Natural killer cell treated with Interleukin-12 subunit alpha and Interleukin-12 subunit beta and Interleukin-15 and Interleukin-18, amount 100 ng/mL, for 72 hours (primary cell): ENCODE measurements around the gene DTNBP1. TPM values are rescaled to one million over a fixed set of nuclear protein-coding genes. Genes with fewer than 3 reads are reported as not detected.

Experiments used
- ATAC-seq, 2 donors: fragments of 150-1000 bp; cut with Tn5 transposase in 1 of 2; sonication (Bioruptor Pico), chemical (Tn5 transposase) in 1 of 2; 2 replicates each; pipeline ENCODE4 v1.10.0; 2021
- DNase-seq: peaks from one replicate; pipeline ENCODE4 v3.0.0; 2022; ENCODE audit warnings: low spot score
- H3K27ac Mint-ChIP-seq, 2 donors: 1 replicate in 1 of 2; 2 replicates in 1 of 2; pipeline ENCODE4 v1.8.0; 2022; ENCODE audit warnings: mixed read lengths in 2 of 2, mild to moderate bottlenecking in 1 of 2, moderate library complexity in 1 of 2
- H3K27me3 Mint-ChIP-seq, 2 donors: 1 replicate in 1 of 2; 2 replicates in 1 of 2; pipeline ENCODE4 v1.8.0; 2022; ENCODE audit warnings: mixed read lengths in 2 of 2
- H3K36me3 Mint-ChIP-seq: one replicate; pipeline ENCODE4 v1.8.0; 2022; ENCODE audit warnings: mixed read lengths
- H3K4me1 Mint-ChIP-seq, 2 donors: 1 replicate in 1 of 2; 2 replicates in 1 of 2; pipeline ENCODE4 v1.8.0; 2022; ENCODE audit warnings: low read depth in 2 of 2, mixed read lengths in 2 of 2, mild to moderate bottlenecking in 1 of 2
- H3K4me3 Mint-ChIP-seq: one replicate; pipeline ENCODE4 v1.8.0; 2022; ENCODE audit warnings: mixed read lengths
- H3K9me3 Mint-ChIP-seq: 2 replicates; pipeline ENCODE4 v1.8.0; 2022; ENCODE audit warnings: mixed read lengths
- total RNA-seq, 2 donors: library from RNA; stranded (reverse); gene quantifications; one replicate each; pipeline ENCODE4 v1.2.3, GENCODE V29; 2022

DTNBP1 gene
- total RNA-seq, 2 donors from 2014 or later = 21.5 to 32.6 TPM

DNA sequence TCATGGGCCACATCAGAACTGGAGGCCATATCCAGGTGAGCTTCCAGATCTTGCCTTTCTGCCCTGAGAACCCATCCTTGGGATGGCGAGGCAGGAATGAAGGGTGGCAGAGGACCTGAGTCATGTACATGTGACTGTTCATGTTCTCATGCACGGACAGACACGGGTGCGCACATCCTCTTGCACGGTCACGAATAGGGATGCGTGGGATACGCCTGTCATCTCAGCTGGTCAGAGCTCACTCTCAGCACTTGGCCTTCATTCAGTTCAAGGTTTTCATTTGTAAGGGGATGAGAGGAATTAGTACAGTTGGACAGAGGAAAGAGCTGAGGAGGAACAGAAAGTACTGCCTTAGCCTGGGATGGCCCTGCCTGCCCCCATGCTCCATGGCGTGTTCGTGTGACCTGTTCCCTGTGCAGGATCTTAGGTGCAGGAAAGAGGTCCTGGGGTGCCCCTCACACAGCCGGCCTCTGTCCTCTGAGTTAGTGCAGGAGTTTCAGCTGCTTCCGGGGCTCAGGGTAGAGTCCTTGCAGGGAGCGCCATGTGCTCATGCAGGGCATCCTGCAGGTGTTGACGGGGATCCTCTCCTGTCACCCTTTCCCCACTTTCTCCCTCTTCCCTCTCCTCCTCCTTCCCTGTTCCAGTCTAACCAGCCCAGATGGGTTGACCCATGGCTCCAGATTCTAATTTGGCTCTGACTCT lies 173.4 kb downstream of the DTNBP1 start:
- H3K27me3 Mint-ChIP-seq = no peaks in the 10 kb centered on the region
- no peaks in the 10 kb centered on the region for H3K9me3 Mint-ChIP-seq
- peak overlapping the region in 1 of 2 donors; percentile 24 for H3K27ac Mint-ChIP-seq
- H3K4me1 Mint-ChIP-seq = peaks cover 28 to 55% of the 10 kb centered on the region in 2 donors
- ATAC-seq (no peak), DNase-seq (no peak)
- H3K36me3 Mint-ChIP-seq = peaks cover 5% of the 10 kb centered on the region
- H3K4me3 Mint-ChIP-seq = no peak overlapping the region

DNA sequence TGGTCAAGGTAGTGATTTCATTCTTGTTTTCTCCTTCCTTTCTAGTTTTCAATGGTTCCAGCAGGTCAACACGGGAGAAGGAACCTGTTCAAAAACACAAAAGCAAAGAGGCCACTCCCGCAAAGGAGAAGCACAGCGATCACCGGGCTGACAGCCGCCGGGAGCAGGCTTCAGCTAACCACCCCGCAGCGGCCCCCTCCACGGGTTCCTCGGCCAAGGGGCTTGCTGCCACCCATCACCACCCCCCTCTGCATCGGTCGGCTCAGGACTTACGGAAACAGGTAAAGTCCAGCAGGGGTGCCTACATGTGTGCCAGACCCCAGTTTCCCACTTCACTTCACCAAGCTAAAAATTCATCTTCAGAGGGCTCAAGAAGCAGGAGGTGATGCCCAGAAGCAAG lies 175.6 kb downstream of the DTNBP1 start:
- Mint-ChIP-seq H3K36me3 (peaks cover 5% of the 10 kb centered on the region), H3K27ac (peak overlapping the region in 1 of 2 donors; percentile 28), H3K4me1 (peaks cover 31 to 62% of the 10 kb centered on the region in 2 donors), H3K9me3 (no peaks in the 10 kb centered on the region), H3K27me3 (no peaks in the 10 kb centered on the region), H3K4me3 (no peak overlapping the region)
- ATAC-seq = no peak
- no peak for DNase-seq

DNA sequence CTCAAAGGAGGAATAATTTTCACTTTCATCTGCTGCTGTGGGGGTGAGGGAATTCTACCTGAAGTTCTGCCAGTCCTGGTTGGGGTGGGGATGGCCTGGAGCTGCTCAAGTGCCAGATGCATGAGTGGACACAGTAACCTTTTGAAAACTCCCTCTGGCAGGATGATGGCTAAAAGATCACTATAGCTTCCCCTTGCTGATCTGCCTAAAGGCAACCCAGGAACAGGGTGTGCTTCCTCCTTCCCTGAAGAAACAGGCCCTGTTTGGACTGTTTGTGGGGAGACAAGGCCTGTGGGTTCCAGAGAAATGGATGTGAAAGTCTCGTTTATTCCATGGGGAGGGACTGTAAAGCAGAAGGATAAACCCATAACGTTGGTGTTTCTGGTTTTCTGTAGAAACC lies 176.9 kb downstream of the DTNBP1 start:
- DNase-seq (no peak), ATAC-seq (no peak)
- Mint-ChIP-seq H3K27me3 (no peaks in the 10 kb centered on the region), H3K4me3 (no peak overlapping the region), H3K27ac (peak overlapping the region in 1 of 2 donors; percentile 53), H3K9me3 (no peaks in the 10 kb centered on the region), H3K36me3 (peaks cover 5% of the 10 kb centered on the region), H3K4me1 (peaks cover 30 to 61% of the 10 kb centered on the region in 2 donors)

DNA sequence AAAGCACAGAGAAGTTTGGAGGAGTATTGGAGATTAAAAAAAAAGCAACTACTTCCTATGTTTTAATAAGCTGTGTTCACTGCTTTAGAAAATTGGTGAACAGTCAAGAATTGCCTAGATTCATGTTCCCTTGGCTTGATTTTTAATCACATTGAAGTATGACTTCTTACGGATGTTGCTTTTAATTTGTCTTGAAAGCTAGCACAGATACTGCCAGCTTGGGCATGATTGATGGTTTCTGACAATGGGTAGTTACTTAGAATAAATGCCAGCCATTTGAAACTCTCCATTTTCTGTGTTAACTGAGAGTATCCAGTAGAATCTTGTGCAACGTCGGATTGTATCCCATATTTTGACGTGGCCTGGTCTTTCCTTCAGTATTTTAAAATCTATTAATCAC lies 178.0 kb downstream of the DTNBP1 start:
- H3K4me1 Mint-ChIP-seq = peaks cover 29 to 59% of the 10 kb centered on the region in 2 donors
- no peak for ATAC-seq
- no peak overlapping the region for H3K4me3 Mint-ChIP-seq
- H3K27ac Mint-ChIP-seq = peak overlapping the region in 1 of 2 donors; percentile 53
- no peak for DNase-seq
- H3K36me3 Mint-ChIP-seq = peaks cover 5% of the 10 kb centered on the region
- no peaks in the 10 kb centered on the region for H3K9me3 Mint-ChIP-seq
- no peaks in the 10 kb centered on the region for H3K27me3 Mint-ChIP-seq

DNA sequence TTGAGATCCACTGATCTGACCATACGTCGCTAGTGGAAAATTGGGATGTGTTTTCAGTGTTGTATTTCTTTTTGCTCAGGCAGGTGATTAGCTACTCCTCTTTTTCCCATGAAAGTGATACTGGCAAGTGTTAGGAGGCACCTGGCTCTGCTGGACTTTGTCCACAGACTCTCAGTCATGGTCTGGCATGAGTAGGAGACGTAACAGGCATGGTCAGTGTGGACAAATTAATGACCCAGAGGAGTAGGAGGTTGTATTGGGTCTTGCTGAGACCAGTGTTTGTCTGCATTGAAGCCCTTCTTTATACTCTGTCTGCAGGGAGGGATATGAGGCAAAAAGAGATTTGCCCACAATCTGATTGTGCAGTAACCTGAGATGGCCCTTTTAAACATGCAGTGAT lies 178.7 kb downstream of the DTNBP1 start:
- H3K9me3 Mint-ChIP-seq = no peaks in the 10 kb centered on the region
- H3K27ac Mint-ChIP-seq = peak overlapping the region in 1 of 2 donors; percentile 49
- ATAC-seq (no peak), DNase-seq (no peak)
- no peak overlapping the region for H3K4me3 Mint-ChIP-seq
- H3K27me3 Mint-ChIP-seq = no peaks in the 10 kb centered on the region
- peaks cover 5% of the 10 kb centered on the region for H3K36me3 Mint-ChIP-seq
- peaks cover 34 to 59% of the 10 kb centered on the region in 2 donors for H3K4me1 Mint-ChIP-seq

- Mint-ChIP-seq H3K4me1 (peaks cover 38 to 57% of the 10 kb centered on the region in 2 donors), H3K36me3 (peaks cover under 1% of the 10 kb centered on the region), H3K27me3 (no peaks in the 10 kb centered on the region), H3K27ac (no peak overlapping the region), H3K4me3 (no peak overlapping the region), H3K9me3 (no peaks in the 10 kb centered on the region)
- no peak for ATAC-seq
- no peak for DNase-seq
Measured at GRCh38 chr6:15483060-15483459, 179.8 kb downstream of the DTNBP1 start.

- Mint-ChIP-seq H3K4me1 (peaks cover 45 to 59% of the 10 kb centered on the region in 2 donors), H3K27me3 (no peaks in the 10 kb centered on the region), H3K27ac (peak overlapping the region; percentile 16 to 82), H3K9me3 (no peaks in the 10 kb centered on the region), H3K36me3 (no peaks in the 10 kb centered on the region), H3K4me3 (peak overlapping the region; percentile 28)
- ATAC-seq = no peak
- no peak for DNase-seq
Measured at GRCh38 chr6:15481390-15482291, 181.2 kb downstream of the DTNBP1 start.

DNA sequence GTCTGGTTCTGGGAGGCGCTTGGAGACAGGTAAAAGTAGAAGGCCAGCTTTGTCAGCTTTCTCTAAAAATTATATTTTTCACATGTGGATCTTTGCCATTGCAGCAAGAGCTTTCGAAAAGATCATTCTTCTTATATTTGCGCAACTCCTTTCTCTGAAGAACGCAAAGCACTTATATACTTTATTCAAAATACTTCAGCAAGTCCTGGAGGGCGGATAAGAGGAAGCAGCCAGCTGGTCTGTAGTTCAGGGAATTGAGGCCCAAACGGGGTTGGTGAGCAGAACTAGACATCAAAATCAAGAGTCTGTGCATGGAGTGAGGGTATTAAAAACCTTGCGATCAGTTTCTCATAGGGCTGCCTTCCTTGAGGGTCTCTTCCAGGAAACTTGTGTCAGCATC lies 182.3 kb downstream of the DTNBP1 start:
- no peaks in the 10 kb centered on the region for H3K27me3 Mint-ChIP-seq
- H3K36me3 Mint-ChIP-seq = no peaks in the 10 kb centered on the region
- no peak for ATAC-seq
- peaks cover 46 to 57% of the 10 kb centered on the region in 2 donors for H3K4me1 Mint-ChIP-seq
- no peaks in the 10 kb centered on the region for H3K9me3 Mint-ChIP-seq
- no peak overlapping the region for H3K4me3 Mint-ChIP-seq
- DNase-seq = no peak
- no peak overlapping the region for H3K27ac Mint-ChIP-seq

DNA sequence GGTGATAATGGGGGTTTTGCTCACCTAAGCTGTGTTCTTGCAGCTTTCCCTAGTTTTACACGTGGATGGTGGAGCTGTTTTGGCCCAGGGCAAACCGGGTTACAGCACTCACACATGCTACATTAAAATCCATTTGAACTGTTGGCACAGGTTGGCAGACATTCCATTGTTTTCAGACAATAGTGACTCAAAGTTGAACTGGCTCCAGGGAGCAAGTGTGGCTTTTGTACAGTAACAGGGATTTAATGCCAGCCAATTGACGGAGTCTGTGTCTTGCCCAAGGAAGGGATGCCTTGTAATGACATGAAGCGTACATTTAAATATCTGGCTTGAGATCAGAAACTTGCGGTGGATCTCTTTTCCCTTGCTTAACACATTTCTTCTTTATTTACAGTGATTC lies 183.1 kb downstream of the DTNBP1 start:
- Mint-ChIP-seq H3K9me3 (no peaks in the 10 kb centered on the region), H3K4me1 (peaks cover 46 to 56% of the 10 kb centered on the region in 2 donors), H3K27ac (peak overlapping the region in 1 of 2 donors; percentile 35), H3K4me3 (no peak overlapping the region), H3K36me3 (no peaks in the 10 kb centered on the region), H3K27me3 (no peaks in the 10 kb centered on the region)
- DNase-seq (no peak), ATAC-seq (no peak)

DNA sequence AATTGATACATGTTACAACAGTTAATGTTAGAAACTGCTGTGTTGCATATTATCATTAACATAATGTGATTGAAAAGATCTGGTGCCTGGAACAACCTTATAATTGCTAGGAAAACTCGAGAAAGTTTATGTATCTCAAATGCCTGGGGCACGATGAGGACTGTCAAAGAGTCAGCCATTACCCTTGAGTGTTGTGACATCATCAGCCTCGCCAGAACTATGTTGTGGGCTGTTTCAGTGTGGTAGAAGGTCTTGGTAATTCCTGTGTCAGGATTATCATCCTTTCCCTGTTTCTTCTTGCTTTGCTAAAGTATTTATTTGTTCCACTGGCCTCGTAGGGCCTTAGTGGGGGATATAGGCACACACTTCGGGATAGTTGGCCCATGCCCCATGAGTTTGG lies 185.1 kb downstream of the DTNBP1 start:
- no peak overlapping the region for H3K27ac Mint-ChIP-seq

DNA sequence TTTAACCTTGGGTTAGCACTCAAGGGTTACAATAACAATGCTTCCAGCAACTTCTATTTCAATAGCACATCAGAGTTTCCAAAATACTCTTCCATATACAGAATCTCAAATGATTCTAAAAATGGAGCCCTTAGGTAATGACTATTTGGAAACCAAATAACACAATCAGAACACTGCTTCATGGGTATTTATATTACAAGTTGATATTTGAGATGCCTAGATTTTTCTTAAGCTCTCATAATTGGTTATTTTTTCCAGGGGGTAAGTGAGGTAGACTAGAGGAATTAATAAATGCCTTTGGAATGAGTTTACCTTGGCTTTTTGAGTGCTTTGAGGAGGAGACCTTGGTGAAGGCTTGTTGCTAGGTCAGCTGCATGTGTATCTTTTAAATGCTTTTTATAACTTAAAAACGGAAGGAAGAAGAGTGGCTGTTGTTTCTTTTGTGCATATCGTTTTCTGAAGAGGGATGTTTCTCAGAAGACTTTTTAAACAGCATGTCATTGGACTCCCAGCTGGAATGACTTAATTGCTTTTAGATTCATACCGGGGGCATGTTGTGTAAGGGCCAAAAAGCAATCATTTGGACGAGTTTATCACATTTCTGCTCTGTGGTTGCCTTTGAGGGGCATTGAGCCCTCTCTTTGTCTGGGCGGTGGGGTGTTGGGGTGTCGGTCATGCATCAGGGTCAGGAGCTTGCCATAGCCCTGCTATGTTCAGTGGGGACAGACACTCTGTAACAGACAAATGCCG lies 186.0 kb downstream of the DTNBP1 start:
- peaks cover 33 to 39% of the 10 kb centered on the region in 2 donors for H3K4me1 Mint-ChIP-seq
- H3K27me3 Mint-ChIP-seq = no peaks in the 10 kb centered on the region
- no peaks in the 10 kb centered on the region for H3K36me3 Mint-ChIP-seq
- peak overlapping the region in 1 of 2 donors; percentile 13 for H3K27ac Mint-ChIP-seq
- ATAC-seq (no peak), DNase-seq (no peak)
- no peaks in the 10 kb centered on the region for H3K9me3 Mint-ChIP-seq
- H3K4me3 Mint-ChIP-seq = no peak overlapping the region

More for the DNA sequence above, 185.1 kb downstream of the DTNBP1 start:
- DNase-seq (no peak), ATAC-seq (no peak)
- no peak overlapping the region for H3K4me3 Mint-ChIP-seq
- no peaks in the 10 kb centered on the region for H3K27me3 Mint-ChIP-seq
- H3K4me1 Mint-ChIP-seq = peaks cover 36 to 45% of the 10 kb centered on the region in 2 donors
- no peaks in the 10 kb centered on the region for H3K9me3 Mint-ChIP-seq
- no peaks in the 10 kb centered on the region for H3K36me3 Mint-ChIP-seq

- H3K27me3 Mint-ChIP-seq = no peaks in the 10 kb centered on the region
- DNase-seq (no peak), ATAC-seq (no peak)
- peaks cover 25 to 30% of the 10 kb centered on the region in 2 donors for H3K4me1 Mint-ChIP-seq
- H3K27ac Mint-ChIP-seq = peak overlapping the region in 1 of 2 donors; percentile 29
- H3K9me3 Mint-ChIP-seq = no peaks in the 10 kb centered on the region
- no peak overlapping the region for H3K4me3 Mint-ChIP-seq
- no peaks in the 10 kb centered on the region for H3K36me3 Mint-ChIP-seq
Measured at GRCh38 chr6:15475872-15476271, 187.0 kb downstream of the DTNBP1 start.

- no peak for ATAC-seq
- peak overlapping the region in 1 of 2 donors; percentile 29 for H3K27ac Mint-ChIP-seq
- H3K4me3 Mint-ChIP-seq = no peak overlapping the region
- H3K36me3 Mint-ChIP-seq = no peaks in the 10 kb centered on the region
- H3K27me3 Mint-ChIP-seq = no peaks in the 10 kb centered on the region
- no peaks in the 10 kb centered on the region for H3K9me3 Mint-ChIP-seq
- peaks cover 22 to 27% of the 10 kb centered on the region in 2 donors for H3K4me1 Mint-ChIP-seq
- no peak for DNase-seq
Measured at GRCh38 chr6:15475261-15475660, 187.6 kb downstream of the DTNBP1 start.
